Measurements from ENCODE around the gene P2RY8. TPM values are rescaled to one million over a fixed set of nuclear protein-coding genes. Genes with fewer than 3 reads are reported as not detected.
"Not testable (repeated sequence)": the region's sequence is repeated elsewhere in the genome, so short reads cannot be mapped to it uniquely, and the experiment has no call there.

P2RY8 gene
- total and polyA plus RNA-seq, 2 donors from 2014 or later: 1.4 to 6.6 TPM

GRCh38 chrX:1561164-1561563 is 24.2 kb upstream of the P2RY8 start:
- no peaks in the 10 kb centered on the region for H3K36me3 ChIP-seq (ENCODE audit: control insufficient read depth in 2 of 3, insufficient read depth in 3 of 3, low read length in 3 of 3)
- H3K9ac ChIP-seq (ENCODE audit: low read length in 3 of 3): no peak overlapping the region
- no peaks in the 10 kb centered on the region for H3K27me3 ChIP-seq (ENCODE audit: control insufficient read depth, insufficient read depth, low read length)
- FAIRE-seq (no peak), DNase-seq (no peak)
- H3K27ac ChIP-seq (ENCODE audit: low read depth in 2 of 2, low read length in 2 of 2): no peak overlapping the region
- no peak overlapping the region for H3K4me3 ChIP-seq (ENCODE audit: low read length in 3 of 3)
- H3K4me1 ChIP-seq (ENCODE audit: control insufficient read depth in 2 of 3, insufficient read depth in 2 of 3, low read depth in 1 of 3, low read length in 3 of 3): no peaks in the 10 kb centered on the region
- intact Hi-C loops (cut with DNase I): no loop called here
- H3K9me3 ChIP-seq (ENCODE audit: control insufficient read depth in 2 of 3, insufficient read depth in 1 of 3, low read length in 3 of 3): no peaks in the 10 kb centered on the region
- no peak for TF ChIP-seq CTCF (IDR thresholded peaks at IDR 0.05; ENCODE audit: borderline replicate concordance, extremely low read depth, insufficient read depth)

- H3K9me3 ChIP-seq (ENCODE audit: control insufficient read depth in 2 of 3, insufficient read depth in 1 of 3, low read length in 3 of 3): no peaks in the 10 kb centered on the region
- no peaks in the 10 kb centered on the region for H3K27me3 ChIP-seq (ENCODE audit: control insufficient read depth, insufficient read depth, low read length)
- no peak overlapping the region for H3K27ac ChIP-seq (ENCODE audit: low read depth in 2 of 2, low read length in 2 of 2)
- H3K4me3 ChIP-seq (ENCODE audit: low read length in 3 of 3): no peak overlapping the region
- DNase-seq (no peak), FAIRE-seq (no peak)
- H3K4me1 ChIP-seq (ENCODE audit: control insufficient read depth in 2 of 3, insufficient read depth in 2 of 3, low read depth in 1 of 3, low read length in 3 of 3): peaks cover 0 to 2% (median 0%) of the 10 kb centered on the region in 3 donors
- no peaks in the 10 kb centered on the region for H3K36me3 ChIP-seq (ENCODE audit: control insufficient read depth in 2 of 3, insufficient read depth in 3 of 3, low read length in 3 of 3)
- no peak overlapping the region for H3K9ac ChIP-seq (ENCODE audit: low read length in 3 of 3)
- TF ChIP-seq CTCF (IDR thresholded peaks at IDR 0.05; ENCODE audit: borderline replicate concordance, extremely low read depth, insufficient read depth): no peak
- intact Hi-C loops (cut with DNase I): no loop called here
Measured at GRCh38 chrX:1558761-1559468, 21.9 kb upstream of the P2RY8 start.

GRCh38 chrX:1557442-1557841 is 20.5 kb upstream of the P2RY8 start:
- intact Hi-C loops (cut with DNase I); H3K36me3 ChIP-seq (ENCODE audit: control insufficient read depth in 2 of 3, insufficient read depth in 3 of 3, low read length in 3 of 3); H3K27me3 ChIP-seq (ENCODE audit: control insufficient read depth, insufficient read depth, low read length); H3K4me3 ChIP-seq (ENCODE audit: low read length in 3 of 3); DNase-seq; H3K9me3 ChIP-seq (ENCODE audit: control insufficient read depth in 2 of 3, insufficient read depth in 1 of 3, low read length in 3 of 3); H3K4me1 ChIP-seq (ENCODE audit: control insufficient read depth in 2 of 3, insufficient read depth in 2 of 3, low read depth in 1 of 3, low read length in 3 of 3); H3K27ac ChIP-seq (ENCODE audit: low read depth in 2 of 2, low read length in 2 of 2); FAIRE-seq; H3K9ac ChIP-seq (ENCODE audit: low read length in 3 of 3): not testable (repeated sequence)

GRCh38 chrX:1555370-1555769 is 18.4 kb upstream of the P2RY8 start:
- H3K27me3 ChIP-seq (ENCODE audit: control insufficient read depth, insufficient read depth, low read length): no peaks in the 10 kb centered on the region
- no peak overlapping the region for H3K4me3 ChIP-seq (ENCODE audit: low read length in 3 of 3)
- FAIRE-seq (no peak), DNase-seq (no peak)
- no peaks in the 10 kb centered on the region for H3K36me3 ChIP-seq (ENCODE audit: control insufficient read depth in 2 of 3, insufficient read depth in 3 of 3, low read length in 3 of 3)
- H3K4me1 ChIP-seq (ENCODE audit: control insufficient read depth in 2 of 3, insufficient read depth in 2 of 3, low read depth in 1 of 3, low read length in 3 of 3): peaks cover 0 to 2% (median 0%) of the 10 kb centered on the region in 3 donors
- intact Hi-C loops (cut with DNase I): no loop called here
- no peak overlapping the region for H3K27ac ChIP-seq (ENCODE audit: low read depth in 2 of 2, low read length in 2 of 2)
- H3K9me3 ChIP-seq (ENCODE audit: control insufficient read depth in 2 of 3, insufficient read depth in 1 of 3, low read length in 3 of 3): no peaks in the 10 kb centered on the region
- TF ChIP-seq CTCF (IDR thresholded peaks at IDR 0.05; ENCODE audit: borderline replicate concordance, extremely low read depth, insufficient read depth): no peak
- H3K9ac ChIP-seq (ENCODE audit: low read length in 3 of 3): no peak overlapping the region
